GM10847 (cell line): ENCODE measurements around the gene SLITRK4.

ENCODE experiments used
- POLR2A ChIP-seq: IDR thresholded peaks from 2 replicates; pipeline ENCODE4 v1.6.1; 2011; ENCODE audit not compliant: insufficient read length; ENCODE audit errors: extremely low read depth

The SLITRK4 gene, protein sequence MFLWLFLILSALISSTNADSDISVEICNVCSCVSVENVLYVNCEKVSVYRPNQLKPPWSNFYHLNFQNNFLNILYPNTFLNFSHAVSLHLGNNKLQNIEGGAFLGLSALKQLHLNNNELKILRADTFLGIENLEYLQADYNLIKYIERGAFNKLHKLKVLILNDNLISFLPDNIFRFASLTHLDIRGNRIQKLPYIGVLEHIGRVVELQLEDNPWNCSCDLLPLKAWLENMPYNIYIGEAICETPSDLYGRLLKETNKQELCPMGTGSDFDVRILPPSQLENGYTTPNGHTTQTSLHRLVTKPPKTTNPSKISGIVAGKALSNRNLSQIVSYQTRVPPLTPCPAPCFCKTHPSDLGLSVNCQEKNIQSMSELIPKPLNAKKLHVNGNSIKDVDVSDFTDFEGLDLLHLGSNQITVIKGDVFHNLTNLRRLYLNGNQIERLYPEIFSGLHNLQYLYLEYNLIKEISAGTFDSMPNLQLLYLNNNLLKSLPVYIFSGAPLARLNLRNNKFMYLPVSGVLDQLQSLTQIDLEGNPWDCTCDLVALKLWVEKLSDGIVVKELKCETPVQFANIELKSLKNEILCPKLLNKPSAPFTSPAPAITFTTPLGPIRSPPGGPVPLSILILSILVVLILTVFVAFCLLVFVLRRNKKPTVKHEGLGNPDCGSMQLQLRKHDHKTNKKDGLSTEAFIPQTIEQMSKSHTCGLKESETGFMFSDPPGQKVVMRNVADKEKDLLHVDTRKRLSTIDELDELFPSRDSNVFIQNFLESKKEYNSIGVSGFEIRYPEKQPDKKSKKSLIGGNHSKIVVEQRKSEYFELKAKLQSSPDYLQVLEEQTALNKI

DNA sequence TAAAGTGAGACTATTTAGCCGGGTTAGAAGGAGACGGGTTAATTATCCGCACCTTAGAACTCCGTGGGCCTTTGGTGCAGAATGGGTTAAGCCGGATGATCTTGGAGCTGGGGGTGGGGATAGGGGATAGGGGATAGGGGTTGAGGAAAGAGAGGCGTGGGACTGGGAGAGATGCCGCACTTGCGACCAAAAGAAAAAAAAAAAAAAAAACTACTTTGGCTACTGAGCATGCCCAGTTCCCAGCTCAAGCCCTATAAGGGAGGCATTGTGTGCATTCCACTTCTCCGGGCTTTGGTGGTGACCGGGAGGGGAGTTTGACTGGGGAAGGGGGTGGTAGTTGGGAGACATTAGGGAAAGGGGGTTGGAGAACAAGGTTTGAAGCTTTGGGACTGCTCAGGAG lies at the start of gene SLITRK4:
Gene SLITRK4, minus strand, starts transcription at position 187 of the 400 bp plus-strand sequence. CDS start 4,993 bp downstream, outside the sequence.
- no peak for TF ChIP-seq POLR2A

DNA sequence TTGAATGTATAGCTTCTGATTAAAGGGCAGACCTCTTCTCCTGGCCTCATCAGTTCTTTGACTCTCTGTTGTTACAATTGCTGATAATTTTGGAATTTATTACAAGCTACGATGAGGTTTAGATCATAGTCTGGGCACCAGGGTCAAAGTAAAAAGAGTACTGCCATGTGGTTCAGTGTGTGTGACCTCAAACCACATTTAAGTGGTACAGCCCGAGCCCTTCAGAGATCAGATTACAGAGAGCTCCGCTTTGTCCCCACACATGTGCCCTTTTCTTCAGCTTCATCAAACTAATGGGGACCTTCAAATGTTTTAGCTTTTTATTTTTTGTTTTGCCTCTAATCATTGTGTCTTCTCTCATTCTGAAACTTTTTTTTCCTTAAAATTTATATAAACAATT lies 47.6 kb upstream of the SLITRK4 start:
- TF ChIP-seq POLR2A = no peak

DNA sequence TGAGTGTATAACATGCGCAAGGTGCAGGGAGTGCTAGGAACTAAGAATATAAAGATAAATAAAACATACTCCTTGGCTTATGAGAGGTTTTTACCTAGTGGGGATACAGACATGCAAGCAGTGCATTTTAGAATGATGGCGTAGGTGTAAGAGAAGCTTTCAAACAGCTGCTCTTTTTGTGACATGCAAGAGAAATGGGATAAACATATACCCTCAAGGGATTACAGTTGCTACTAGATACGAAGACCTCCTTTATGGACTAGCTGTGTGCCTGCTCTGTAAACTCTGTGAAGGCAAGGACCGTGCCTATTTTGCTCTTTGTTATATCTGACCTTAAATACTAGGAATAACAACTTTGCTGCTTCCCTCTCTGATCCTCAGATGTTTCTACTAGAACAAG lies 39.0 kb upstream of the SLITRK4 start:
- no peak for TF ChIP-seq POLR2A

DNA sequence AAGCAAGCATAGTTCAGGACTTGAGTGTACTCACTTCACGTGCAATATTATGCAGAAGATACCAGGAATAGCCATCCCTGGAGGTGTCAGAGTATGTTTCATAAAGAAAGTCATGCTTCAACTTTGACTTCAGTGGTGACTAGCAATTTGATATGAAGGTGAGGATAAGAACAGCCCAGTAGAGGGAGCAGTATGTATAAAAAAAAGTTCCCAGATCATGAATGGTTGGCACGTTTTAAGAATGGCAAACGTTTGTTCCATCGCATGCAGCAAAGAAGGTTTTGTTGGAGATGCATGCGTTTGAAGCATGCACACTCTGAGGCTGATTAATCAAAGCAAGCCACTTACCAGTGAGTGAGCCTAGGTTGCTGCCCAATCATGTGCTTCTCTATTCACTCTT lies 33.5 kb upstream of the SLITRK4 start:
- no peak for TF ChIP-seq POLR2A

DNA sequence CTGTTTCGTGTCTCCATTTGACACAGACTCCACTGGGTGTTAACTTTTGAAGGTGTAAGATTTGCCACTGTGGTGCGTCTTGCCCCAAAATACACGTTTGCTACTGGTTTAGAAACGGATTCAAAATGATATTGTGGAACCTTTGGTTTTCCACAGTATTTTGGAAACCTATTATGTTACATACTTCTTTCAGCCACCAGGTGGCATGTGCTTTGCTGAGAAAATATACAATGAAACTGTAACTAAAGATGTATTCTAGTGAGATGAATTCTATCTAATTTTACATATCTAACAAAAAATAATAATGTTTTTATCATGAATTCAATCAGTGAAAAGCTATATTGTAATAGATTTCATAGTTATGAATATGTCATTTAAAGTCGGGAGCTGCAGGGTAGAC lies 28.4 kb upstream of the SLITRK4 start:
- TF ChIP-seq POLR2A = no peak

DNA sequence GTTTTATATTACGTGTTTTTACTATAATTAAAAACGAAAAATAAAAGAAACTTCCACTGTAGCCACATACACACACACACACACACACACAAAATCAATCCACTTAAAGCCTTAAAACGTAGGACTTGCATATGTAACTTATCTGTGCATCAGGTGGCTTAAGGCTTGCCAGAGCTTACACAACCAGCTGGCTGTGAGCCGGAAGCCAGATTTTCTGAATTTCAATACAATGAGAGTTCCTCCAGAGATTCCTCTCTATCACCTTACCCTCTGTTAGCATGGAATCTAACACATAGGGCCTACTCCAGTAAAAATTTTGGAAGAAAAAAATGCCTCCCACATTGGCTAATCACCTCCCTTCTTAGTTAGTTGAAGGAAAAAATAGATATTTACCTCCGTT lies 27.9 kb upstream of the SLITRK4 start:
- no peak for TF ChIP-seq POLR2A

DNA sequence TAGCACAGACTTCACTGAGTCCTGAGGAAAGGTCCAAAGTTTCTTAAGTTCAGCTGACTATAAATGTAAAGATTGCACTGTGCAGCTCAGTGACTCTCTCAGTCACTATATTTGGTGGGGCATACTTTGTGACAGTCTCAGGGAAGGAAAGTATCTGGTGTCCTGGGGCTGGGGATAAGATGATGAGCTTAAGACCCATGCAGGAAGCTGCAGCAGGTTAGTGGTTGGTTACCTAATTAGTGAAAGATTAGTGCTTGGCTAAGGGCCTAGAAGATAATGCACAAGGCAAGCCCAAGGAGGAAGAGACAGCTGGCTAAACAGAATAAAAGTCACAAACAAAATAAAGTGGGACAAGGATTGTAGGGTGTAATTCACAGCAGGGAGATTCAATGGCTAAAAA lies 25.4 kb upstream of the SLITRK4 start:
- no peak for TF ChIP-seq POLR2A

DNA sequence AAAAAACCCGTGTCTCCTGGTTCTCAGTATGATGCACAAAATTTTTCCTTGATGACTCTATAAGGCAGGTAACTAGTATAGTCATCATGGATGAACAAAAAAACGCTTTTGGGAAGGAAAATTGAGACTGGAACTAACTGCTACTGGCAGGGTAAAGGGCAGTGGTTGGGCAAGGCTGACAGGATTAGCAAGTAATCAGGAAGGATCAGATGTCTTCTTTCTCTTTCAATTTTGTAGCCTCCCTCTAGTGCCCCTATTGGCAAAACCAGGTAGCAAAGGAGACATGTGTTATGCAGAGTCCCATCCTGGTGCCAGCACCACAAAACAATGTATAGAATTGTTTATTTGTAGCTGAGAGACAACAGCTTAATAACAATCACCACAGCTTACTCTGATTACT lies 12.8 kb upstream of the SLITRK4 start:
- TF ChIP-seq POLR2A = no peak

DNA sequence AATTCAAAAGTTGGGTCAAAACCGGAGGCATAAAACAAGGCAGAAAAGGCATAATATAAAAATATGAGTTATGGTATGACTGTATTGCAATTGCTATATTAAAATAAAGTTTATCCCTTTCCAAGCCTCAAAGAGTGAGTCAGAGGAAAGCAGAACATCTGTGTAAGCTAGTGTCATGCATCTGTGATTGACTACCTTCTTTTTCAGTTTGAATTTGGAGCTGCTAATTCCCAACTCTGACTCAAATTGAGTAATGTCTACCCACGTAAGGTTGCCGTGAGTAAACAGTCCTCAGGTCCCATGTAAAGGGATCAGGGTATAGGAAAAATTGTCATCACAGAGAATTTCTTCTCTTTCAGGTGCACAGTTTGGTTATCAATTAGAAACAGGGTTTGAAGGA lies 6.5 kb upstream of the SLITRK4 start:
- TF ChIP-seq POLR2A = no peak

DNA sequence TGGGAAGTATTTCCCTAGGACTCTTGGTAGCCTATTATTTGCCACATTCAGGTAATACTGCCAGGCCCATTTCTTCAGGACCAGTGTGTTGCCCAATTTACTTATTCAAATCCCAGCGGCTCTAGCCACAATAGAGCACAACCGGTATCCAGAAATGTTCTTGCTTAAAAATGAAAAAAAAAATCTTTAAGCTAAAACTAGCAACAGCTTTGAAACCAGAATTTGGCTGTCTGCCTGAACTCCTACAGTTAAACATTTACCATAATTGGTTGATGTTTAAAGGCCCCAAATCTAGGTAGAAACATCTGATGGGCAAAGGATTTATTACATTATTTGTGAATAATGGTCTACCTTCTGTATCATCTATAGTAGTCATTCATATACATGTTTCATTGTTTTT lies 930 bp upstream of the SLITRK4 start:
- no peak for TF ChIP-seq POLR2A

DNA sequence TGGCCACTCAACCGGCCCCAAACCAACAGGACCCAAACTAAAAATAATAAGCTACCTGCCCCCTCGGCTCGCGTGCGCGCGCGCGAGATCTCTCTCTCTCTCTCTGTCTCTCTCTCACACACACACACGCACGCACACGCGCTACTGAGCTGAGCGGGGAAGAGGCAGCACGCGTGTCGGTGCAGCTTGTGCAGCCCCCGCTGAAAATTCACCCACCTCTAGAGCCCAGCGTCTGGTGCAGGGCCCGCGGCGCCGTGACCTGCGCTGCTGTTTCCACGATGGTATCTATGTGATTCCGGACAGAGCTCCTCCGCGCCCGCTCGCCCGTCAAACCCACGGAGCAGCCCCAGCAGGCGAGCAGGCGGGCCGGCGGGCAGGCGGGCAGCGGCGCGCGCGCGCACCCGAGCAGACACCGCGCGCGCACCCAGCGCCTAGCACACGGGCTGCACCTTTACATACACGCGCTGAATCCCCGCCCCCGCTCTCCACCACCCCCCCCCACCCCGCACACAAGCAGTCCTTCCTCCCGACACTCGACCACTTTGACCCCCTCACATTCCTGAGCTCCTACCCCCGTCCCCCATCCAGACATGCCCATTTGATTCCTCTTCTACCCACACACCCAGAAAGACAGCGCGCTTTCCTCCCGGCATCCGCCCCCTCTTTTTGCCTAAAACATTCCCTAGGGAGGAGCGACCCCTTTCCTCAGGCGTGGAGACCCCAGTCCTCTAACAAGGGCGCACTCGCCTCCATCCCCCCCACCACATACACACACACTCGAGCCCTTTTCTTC lies 1.0 kb downstream of the SLITRK4 start:
- TF ChIP-seq POLR2A = no peak

DNA sequence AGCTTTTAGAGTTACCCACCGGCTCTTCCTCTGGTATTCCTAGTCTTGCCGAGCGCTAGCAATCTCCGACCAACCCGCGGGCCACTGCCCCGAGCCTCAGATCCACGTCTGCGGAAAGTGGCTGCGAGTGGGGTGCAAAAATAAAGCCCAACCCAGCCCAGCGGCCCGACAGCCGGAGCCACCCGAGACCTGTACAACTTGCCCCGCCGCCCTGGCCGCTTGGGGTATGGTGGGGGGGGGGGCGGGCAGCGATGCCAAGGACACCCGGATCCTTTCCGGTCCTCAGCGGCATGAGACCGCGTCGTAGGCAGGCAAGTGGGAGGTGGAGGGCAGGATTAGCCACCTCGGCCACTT lies 1.6 kb downstream of the SLITRK4 start:
- no peak for TF ChIP-seq POLR2A

DNA sequence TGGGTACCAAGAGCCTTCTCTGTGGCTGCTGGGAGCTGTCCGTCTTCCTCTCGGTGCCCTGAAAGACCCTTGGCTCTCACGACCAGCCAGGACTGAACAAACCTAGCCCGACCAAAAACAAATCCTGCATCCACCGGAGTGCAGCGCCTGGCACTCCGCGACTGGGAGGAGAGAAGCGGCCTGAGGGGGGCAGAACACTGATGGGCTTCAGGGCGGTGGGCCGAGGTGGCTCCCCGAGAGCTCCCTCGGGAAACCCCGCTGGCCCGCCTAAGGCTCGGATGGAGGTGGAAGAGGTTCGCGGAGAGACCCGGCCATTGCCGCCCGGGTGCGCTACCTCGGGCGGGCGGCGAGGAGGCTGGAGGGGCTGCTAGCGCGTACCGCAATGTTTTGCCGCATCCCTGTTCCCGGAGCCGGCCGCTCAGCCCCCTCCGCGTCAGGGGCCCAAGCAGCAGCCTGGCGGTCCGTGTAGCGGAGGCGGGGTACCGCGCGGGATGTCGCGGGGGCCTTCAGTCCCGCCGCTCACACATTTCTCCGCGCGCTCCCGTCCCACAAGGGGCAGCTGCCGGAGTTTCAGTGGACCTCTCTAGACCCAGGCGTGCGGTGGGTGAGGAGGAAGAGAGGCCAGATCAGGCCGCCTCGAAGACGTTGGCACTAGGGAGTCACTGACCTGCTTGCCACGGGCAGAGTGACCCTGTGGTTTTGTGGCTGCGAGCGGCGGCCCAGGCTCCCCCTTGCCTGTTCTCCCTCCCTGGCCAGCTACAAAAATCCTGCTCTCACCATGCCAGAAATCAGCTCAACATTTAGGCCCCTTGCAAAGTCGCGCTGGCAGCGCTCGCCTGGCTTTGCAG lies 2.2 kb downstream of the SLITRK4 start:
- no peak for TF ChIP-seq POLR2A

DNA sequence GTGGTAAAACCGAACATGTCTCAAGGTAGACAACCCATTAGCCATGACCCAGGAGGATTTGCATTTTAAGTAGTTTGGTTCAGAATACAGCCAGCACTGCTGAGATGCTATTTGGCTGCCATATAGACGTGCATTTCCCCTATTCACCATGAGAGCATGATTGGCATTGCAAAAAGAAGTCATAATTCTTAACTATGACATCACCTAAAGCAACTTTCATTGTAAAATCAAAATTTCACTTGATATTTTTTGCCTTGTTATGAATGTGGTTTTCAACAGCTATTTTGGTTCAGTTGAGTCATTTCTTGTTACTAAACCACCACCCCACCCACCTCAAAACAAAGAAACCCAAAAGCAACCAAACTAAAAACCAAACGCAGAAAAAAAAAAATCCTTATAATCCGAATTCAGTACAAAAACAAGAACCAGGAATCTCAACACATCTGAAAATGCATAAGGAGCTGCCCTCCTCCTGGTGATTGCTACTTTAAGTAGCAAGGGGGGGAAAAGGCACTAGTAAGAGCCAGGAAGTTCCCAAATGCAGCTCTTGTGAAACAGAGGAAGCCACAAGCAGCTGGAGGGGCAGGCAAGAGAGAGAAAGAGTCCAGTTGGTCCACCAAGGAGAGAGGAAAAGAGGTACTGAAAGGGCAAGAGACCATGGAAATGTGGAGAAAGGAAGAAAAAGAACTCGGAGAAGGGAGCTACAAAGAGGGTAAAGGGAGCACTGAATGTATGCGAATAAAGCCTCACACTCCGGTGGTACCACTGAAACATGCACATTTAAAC lies 3.1 kb downstream of the SLITRK4 start:
- TF ChIP-seq POLR2A = no peak

DNA sequence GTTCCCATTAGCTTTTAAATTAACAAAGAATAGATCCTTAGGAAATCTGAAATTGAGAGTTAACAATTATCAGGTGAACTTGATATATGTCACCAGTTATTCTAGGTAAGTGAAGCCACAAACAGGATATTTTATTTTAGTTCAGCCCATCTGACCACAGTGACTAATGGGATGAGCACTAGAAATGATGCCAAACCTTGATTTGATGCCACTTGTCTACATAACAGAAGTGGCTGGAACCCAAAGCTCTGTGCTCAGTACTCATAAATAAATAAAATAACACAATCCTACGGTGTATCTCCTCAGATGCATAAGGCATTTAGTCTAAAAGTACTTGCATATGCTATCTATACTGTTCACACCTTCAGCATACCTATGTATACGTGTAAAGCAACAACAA lies 12.2 kb downstream of the SLITRK4 start:
- no peak for TF ChIP-seq POLR2A

DNA sequence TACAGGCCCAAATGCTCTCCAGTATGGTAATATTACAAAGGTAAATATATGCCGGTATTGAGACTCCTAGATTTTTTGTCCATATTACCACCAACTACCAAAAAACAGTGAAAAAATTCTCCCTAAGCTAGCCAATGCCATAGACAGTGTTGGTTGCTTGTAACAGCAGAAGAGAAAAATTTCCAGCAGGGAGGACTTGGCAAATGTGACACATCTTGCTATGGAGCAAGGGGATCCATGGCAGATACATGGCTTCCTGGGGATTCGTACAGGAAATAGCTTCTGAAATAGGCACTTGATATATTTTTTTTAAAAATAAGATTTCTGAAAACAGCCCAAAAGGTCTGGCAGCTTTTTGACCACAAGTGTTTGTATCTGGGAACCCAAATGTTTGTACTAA lies 14.6 kb downstream of the SLITRK4 start:
- no peak for TF ChIP-seq POLR2A
